ENCODE measurements around the gene MPZL3. TPM values are rescaled to one million over a fixed set of nuclear protein-coding genes. Genes with fewer than 3 reads are reported as not detected.

Gene MPZL3
- polyA plus RNA-seq, 2 of the 4 experiments (the other 2 are of a cell fraction), result 0.34 to 1.0 TPM

DNA sequence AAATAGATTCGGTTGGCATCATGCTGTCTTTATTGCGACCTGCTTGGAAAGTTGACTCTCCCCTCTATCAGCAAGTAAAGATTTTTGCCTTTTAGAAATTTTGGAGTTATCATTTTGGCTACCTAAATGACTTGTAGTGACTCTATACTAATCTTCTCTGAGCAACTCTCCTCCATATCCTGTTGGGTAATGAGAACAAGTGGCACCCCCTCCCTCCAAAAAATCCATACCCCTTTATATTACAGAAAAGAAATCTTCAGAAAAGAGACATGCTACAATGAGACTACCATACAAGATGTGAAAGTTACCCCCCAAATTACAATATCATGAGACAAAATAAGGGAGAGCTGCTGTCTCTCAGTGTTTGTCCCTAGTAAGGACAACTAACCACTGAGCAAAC is 28.6 kb downstream of the MPZL3 start:
- FAIRE-seq (no peak), DNase-seq (ENCODE audit: low read depth in 1 of 2, low spot score in 1 of 2) (no peak), ATAC-seq (no peak)
- no peaks in the 10 kb centered on the region for H3K4me1 ChIP-seq
- WGBS (ENCODE audit: missing lambda C conversion rate), result 47% methylated on average over 2 of the region's 2 CpGs
- no peaks in the 10 kb centered on the region for H3K9me3 ChIP-seq
- TF ChIP-seq MYC (IDR thresholded peaks at IDR 0.05; ENCODE audit: borderline replicate concordance, low read length) (no peak), EHMT2 (IDR thresholded peaks at IDR 0.05; ENCODE audit: low read depth) (no peak), HEYL (CRISPR knock-in tag; IDR thresholded peaks at IDR 0.05) (no peak), PHF8 (IDR thresholded peaks at IDR 0.05; ENCODE audit: borderline replicate concordance, low read depth) (no peak), HDAC2 (IDR thresholded peaks at IDR 0.05) (no peak), ZFP36 (IDR thresholded peaks at IDR 0.05; ENCODE audit: borderline replicate concordance, partially characterized antibody) (no peak), NPAS2 (CRISPR knock-in tag; IDR thresholded peaks at IDR 0.05; ENCODE audit: borderline replicate concordance) (no peak), FOXS1 (CRISPR knock-in tag; IDR thresholded peaks at IDR 0.05) (no peak), CBX8 (IDR thresholded peaks at IDR 0.05) (no peak)
- TF ChIP-seq, protein P1, sequence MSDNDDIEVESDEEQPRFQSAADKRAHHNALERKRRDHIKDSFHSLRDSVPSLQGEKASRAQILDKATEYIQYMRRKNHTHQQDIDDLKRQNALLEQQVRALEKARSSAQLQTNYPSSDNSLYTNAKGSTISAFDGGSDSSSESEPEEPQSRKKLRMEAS (IDR thresholded peaks at IDR 0.05), result no peak
- CTCF ChIA-PET, result no interaction called here
- H3K4me2 ChIP-seq, result no peak overlapping the region
- POLR2A ChIA-PET, result no interaction called here
- H3K27ac ChIP-seq, result no peak overlapping the region
- H3K4me3 ChIP-seq, result no peak overlapping the region

DNA sequence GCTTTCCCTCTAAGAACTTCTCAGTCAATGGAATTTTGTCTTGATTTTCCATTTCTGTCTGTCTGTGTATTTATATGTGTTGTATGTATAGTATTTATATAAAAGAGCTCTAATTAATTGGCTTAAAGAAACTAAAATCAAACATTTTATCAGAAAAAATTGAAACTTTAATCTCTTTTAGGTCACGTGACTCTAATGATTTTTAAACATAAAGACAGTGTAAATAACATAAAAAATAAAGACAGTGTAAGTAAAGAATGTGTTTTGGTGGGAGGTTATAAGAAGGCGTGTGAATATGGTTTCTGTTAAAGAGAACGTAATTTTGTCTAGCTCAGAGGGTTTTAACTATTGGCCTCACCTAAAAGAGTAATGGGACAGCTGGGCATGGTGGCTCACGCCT is 29.7 kb downstream of the MPZL3 start:
- H3K4me2 ChIP-seq, result no peak overlapping the region
- no peaks in the 10 kb centered on the region for H3K4me1 ChIP-seq
- H3K4me3 ChIP-seq, result no peak overlapping the region
- ChIA-PET CTCF (interaction anchor here (0.6 to 1.5 kb wide), 2 partner anchors 11 to 201 kb away, joined by 3 to 4 read pairs; no protein-coding TSS in a partner anchor), POLR2A (no interaction called here)
- 23% methylated on average over 4 of the region's 4 CpGs for WGBS (ENCODE audit: missing lambda C conversion rate)
- TF ChIP-seq, protein P2, sequence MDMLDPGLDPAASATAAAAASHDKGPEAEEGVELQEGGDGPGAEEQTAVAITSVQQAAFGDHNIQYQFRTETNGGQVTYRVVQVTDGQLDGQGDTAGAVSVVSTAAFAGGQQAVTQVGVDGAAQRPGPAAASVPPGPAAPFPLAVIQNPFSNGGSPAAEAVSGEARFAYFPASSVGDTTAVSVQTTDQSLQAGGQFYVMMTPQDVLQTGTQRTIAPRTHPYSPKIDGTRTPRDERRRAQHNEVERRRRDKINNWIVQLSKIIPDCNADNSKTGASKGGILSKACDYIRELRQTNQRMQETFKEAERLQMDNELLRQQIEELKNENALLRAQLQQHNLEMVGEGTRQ (IDR thresholded peaks at IDR 0.05), result peak; percentile 28; the same call in 1 of the 2 replicates
- TF ChIP-seq, protein P1 (IDR thresholded peaks at IDR 0.05), result no peak
- DNase-seq (ENCODE audit: low read depth in 1 of 2, low spot score in 1 of 2), result no peak
- no peak overlapping the region for H3K27ac ChIP-seq
- no peak for ATAC-seq
- no peaks in the 10 kb centered on the region for H3K9me3 ChIP-seq
- FAIRE-seq, result no peak

DNA sequence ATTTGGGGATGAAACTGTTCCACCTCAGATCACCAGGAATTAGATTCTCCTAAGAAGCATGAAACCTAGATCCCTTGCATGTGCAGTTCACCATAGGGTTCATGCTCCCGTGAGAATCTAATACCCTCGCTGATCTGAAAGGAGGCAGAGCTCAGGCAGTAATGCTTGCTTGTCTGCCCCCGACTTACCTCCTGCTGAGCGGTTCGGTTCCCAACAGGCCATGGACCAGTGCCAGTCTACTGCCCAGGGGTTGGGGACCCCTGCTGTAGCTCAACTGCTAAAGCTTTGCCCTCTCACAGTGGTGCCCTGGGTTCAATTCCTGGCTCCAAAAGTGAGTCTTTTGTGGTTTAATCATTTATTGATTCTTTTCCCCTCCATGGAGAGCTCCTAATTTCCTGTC is 30.7 kb downstream of the MPZL3 start:
- CTCF ChIA-PET, result interaction anchor here (1.5 kb wide), 1 partner anchor 10 kb away, joined by 4 read pairs; no protein-coding TSS in a partner anchor
- Histone ChIP-seq H3K4me1 (no peaks in the 10 kb centered on the region), H3K4me3 (no peak overlapping the region), H3K9me3 (no peaks in the 10 kb centered on the region), H3K27ac (no peak overlapping the region), H3K4me2 (no peak overlapping the region)
- ATAC-seq (no peak), DNase-seq (ENCODE audit: low read depth in 1 of 2, low spot score in 1 of 2) (no peak), FAIRE-seq (no peak)
- POLR2A ChIA-PET, result no interaction called here
- TF ChIP-seq FOSB (CRISPR knock-in tag; IDR thresholded peaks at IDR 0.05), result no peak
- TF ChIP-seq MYC (IDR thresholded peaks at IDR 0.05; ENCODE audit: borderline replicate concordance, low read length), result no peak
- no peak for TF ChIP-seq MAFK (IDR thresholded peaks at IDR 0.05; ENCODE audit: partially characterized antibody)
- TF ChIP-seq CBX2 (IDR thresholded peaks at IDR 0.05; ENCODE audit: borderline replicate concordance, low read depth), result no peak
- no peak for TF ChIP-seq TFCP2L1 (CRISPR knock-in tag; IDR thresholded peaks at IDR 0.05)
- TF ChIP-seq FOXS1 (CRISPR knock-in tag; IDR thresholded peaks at IDR 0.05), result no peak
- no peak for TF ChIP-seq KDM1A (IDR thresholded peaks at IDR 0.05; ENCODE audit: low read depth)
- TF ChIP-seq CBX8 (IDR thresholded peaks at IDR 0.05), result no peak
- TF ChIP-seq PHF8 (IDR thresholded peaks at IDR 0.05; ENCODE audit: borderline replicate concordance, low read depth), result no peak
- TF ChIP-seq, protein P3, sequence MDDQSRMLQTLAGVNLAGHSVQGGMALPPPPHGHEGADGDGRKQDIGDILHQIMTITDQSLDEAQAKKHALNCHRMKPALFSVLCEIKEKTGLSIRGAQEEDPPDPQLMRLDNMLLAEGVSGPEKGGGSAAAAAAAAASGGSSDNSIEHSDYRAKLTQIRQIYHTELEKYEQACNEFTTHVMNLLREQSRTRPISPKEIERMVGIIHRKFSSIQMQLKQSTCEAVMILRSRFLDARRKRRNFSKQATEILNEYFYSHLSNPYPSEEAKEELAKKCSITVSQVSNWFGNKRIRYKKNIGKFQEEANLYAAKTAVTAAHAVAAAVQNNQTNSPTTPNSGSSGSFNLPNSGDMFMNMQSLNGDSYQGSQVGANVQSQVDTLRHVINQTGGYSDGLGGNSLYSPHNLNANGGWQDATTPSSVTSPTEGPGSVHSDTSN (IDR thresholded peaks at IDR 0.05), result no peak
- no peak for TF ChIP-seq RARB (CRISPR knock-in tag; IDR thresholded peaks at IDR 0.05)
- no peak for TF ChIP-seq SREBF2 (IDR thresholded peaks at IDR 0.05)
- no peak for TF ChIP-seq ZNF302 (CRISPR knock-in tag; IDR thresholded peaks at IDR 0.05)
- no peak for TF ChIP-seq EHMT2 (IDR thresholded peaks at IDR 0.05; ENCODE audit: low read depth)
- no peak for TF ChIP-seq NPAS2 (CRISPR knock-in tag; IDR thresholded peaks at IDR 0.05; ENCODE audit: borderline replicate concordance)
- TF ChIP-seq, protein P4, sequence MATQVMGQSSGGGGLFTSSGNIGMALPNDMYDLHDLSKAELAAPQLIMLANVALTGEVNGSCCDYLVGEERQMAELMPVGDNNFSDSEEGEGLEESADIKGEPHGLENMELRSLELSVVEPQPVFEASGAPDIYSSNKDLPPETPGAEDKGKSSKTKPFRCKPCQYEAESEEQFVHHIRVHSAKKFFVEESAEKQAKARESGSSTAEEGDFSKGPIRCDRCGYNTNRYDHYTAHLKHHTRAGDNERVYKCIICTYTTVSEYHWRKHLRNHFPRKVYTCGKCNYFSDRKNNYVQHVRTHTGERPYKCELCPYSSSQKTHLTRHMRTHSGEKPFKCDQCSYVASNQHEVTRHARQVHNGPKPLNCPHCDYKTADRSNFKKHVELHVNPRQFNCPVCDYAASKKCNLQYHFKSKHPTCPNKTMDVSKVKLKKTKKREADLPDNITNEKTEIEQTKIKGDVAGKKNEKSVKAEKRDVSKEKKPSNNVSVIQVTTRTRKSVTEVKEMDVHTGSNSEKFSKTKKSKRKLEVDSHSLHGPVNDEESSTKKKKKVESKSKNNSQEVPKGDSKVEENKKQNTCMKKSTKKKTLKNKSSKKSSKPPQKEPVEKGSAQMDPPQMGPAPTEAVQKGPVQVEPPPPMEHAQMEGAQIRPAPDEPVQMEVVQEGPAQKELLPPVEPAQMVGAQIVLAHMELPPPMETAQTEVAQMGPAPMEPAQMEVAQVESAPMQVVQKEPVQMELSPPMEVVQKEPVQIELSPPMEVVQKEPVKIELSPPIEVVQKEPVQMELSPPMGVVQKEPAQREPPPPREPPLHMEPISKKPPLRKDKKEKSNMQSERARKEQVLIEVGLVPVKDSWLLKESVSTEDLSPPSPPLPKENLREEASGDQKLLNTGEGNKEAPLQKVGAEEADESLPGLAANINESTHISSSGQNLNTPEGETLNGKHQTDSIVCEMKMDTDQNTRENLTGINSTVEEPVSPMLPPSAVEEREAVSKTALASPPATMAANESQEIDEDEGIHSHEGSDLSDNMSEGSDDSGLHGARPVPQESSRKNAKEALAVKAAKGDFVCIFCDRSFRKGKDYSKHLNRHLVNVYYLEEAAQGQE (IDR thresholded peaks at IDR 0.05), result no peak
- TF ChIP-seq RNF2 (IDR thresholded peaks at IDR 0.05; ENCODE audit: borderline replicate concordance, low read depth), result no peak
- TF ChIP-seq ESRRA (IDR thresholded peaks at IDR 0.05; ENCODE audit: borderline replicate concordance, low read length), result no peak
- TF ChIP-seq, protein P5, sequence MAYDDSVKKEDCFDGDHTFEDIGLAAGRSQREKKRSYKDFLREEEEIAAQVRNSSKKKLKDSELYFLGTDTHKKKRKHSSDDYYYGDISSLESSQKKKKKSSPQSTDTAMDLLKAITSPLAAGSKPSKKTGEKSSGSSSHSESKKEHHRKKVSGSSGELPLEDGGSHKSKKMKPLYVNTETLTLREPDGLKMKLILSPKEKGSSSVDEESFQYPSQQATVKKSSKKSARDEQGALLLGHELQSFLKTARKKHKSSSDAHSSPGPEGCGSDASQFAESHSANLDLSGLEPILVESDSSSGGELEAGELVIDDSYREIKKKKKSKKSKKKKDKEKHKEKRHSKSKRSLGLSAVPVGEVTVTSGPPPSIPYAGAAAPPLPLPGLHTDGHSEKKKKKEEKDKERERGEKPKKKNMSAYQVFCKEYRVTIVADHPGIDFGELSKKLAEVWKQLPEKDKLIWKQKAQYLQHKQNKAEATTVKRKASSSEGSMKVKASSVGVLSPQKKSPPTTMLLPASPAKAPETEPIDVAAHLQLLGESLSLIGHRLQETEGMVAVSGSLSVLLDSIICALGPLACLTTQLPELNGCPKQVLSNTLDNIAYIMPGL (CRISPR knock-in tag; IDR thresholded peaks at IDR 0.05; ENCODE audit: borderline replicate concordance), result no peak
- 46% methylated on average over 5 of the region's 5 CpGs for WGBS (ENCODE audit: missing lambda C conversion rate)

Measured in A549 (cell line).